ENCODE results near the gene SERAC1. TPM values are rescaled to one million over a fixed set of nuclear protein-coding genes. Genes with fewer than 3 reads are reported as not detected.

The SERAC1 gene
- total RNA-seq, 1 experiment from 2014 or later, result 7.6 TPM

GRCh38 chr6:158157064-158157764 lies 10.8 kb downstream of the SERAC1 start:
- no peak overlapping the region for H2BK20ac ChIP-seq (ENCODE audit: low read depth, low read length, poor library complexity, severe bottlenecking)
- H2BK12ac ChIP-seq (ENCODE audit: insufficient read length, low read depth, low read length), result no peak overlapping the region
- Mint-ChIP-seq H3K27me3 (ENCODE audit: low read depth) (no peaks in the 10 kb centered on the region), H3K4me1 (peaks cover 14 to 19% of the 10 kb centered on the region in 2 experiments), H3K4me3 (no peak overlapping the region), H3K27ac (no peak overlapping the region), H3K9me3 (no peaks in the 10 kb centered on the region; a peak in 1 of 5 replicates), H3K36me3 (ENCODE audit: insufficient read depth in 1 of 3, low read depth in 3 of 3) (peaks cover 2 to 27% (median 10%) of the 10 kb centered on the region in 3 experiments; a peak in 5 of 7 replicates)
- no peaks in the 10 kb centered on the region for H3K23me2 ChIP-seq (ENCODE audit: insufficient read length, low read depth, low read length, poor library complexity, severe bottlenecking)
- H3K4ac ChIP-seq (ENCODE audit: low read depth, low read length), result no peak overlapping the region
- H3K79me2 ChIP-seq (ENCODE audit: insufficient read depth, low read length), result no peaks in the 10 kb centered on the region
- no peak overlapping the region for H3K56ac ChIP-seq (ENCODE audit: insufficient read length, low read depth, low read length)
- H3K27ac ChIP-seq (ENCODE audit: insufficient read length, low read depth, low read length), result no peak overlapping the region
- H2BK15ac ChIP-seq (ENCODE audit: low read depth, low read length), result no peak overlapping the region
- no peak overlapping the region for H2AFZ ChIP-seq (ENCODE audit: low read length)
- H4K91ac ChIP-seq (ENCODE audit: insufficient read length, low read depth, low read length), result no peak overlapping the region
- H3K9ac ChIP-seq (ENCODE audit: extremely low read depth, insufficient read length, low read length), result no peak overlapping the region
- TF ChIP-seq CTCF (conservative IDR thresholded peaks at IDR 0.05), result no peak
- H3K9me3 ChIP-seq (ENCODE audit: control insufficient read depth, low read depth, low read length), result no peaks in the 10 kb centered on the region
- H3K4me2 ChIP-seq (ENCODE audit: insufficient read depth, insufficient read length, low read length), result no peak overlapping the region
- no peak overlapping the region for H3T11ph ChIP-seq (ENCODE audit: low read length)
- no peak overlapping the region for H2BK120ac ChIP-seq (ENCODE audit: low read depth, low read length, poor library complexity, severe bottlenecking)
- H4K20me1 ChIP-seq (ENCODE audit: control insufficient read depth, insufficient read depth, insufficient read length), result no peaks in the 10 kb centered on the region
- no peak overlapping the region for H2BK5ac ChIP-seq (ENCODE audit: insufficient read length, low read length)
- H3K23ac ChIP-seq (ENCODE audit: insufficient read length, low read depth, low read length), result no peak overlapping the region
- H2AK5ac ChIP-seq (ENCODE audit: insufficient read length, low read length), result no peak overlapping the region
- H3K18ac ChIP-seq (ENCODE audit: insufficient read length, low read depth, low read length), result no peak overlapping the region
- 0 out of 2 replicates have a peak, but pooled peaks cover 2% of the 10 kb centered on the region for H3K4me1 ChIP-seq (ENCODE audit: insufficient read depth, low read length)
- H3K14ac ChIP-seq (ENCODE audit: insufficient read depth, low read length), result no peak overlapping the region
- DNase-seq, result no peak
- no CpG with 5 or more reads among the region's 5 CpGs for WGBS (ENCODE audit: extremely low coverage, insufficient read length, low lambda C conversion rate)
- no peaks in the 10 kb centered on the region for H3K79me1 ChIP-seq (ENCODE audit: insufficient read depth, low read depth, low read length, poor library complexity, severe bottlenecking)
- no peak overlapping the region for H4K8ac ChIP-seq (replicated peaks; ENCODE audit: insufficient read length, low read depth, low read length)
- no peaks in the 10 kb centered on the region for H3K27me3 ChIP-seq (ENCODE audit: insufficient read depth, low read length)
- H4K5ac ChIP-seq (ENCODE audit: insufficient read length, low read depth, low read length), result no peak overlapping the region

All from H9 (cell line).